Muscle of leg (tissue), 11 donors: ENCODE measurements around the gene AQR. TPM values are rescaled to one million over a fixed set of nuclear protein-coding genes. Genes with fewer than 3 reads are reported as not detected.
"Not testable (repeated sequence)": the region's sequence is repeated elsewhere in the genome, so short reads cannot be mapped to it uniquely, and the experiment has no call there.

Experiments
- DNase-seq: peaks from one replicate; pipeline ENCODE4 v3.0.0; 2013
- H3K27ac ChIP-seq: one replicate; pipeline ENCODE4 v1.5.1; 2013; ENCODE audit warnings: mild to moderate bottlenecking, low read length, control low read depth
- H3K27me3 ChIP-seq: one replicate; pipeline ENCODE4 v1.6.1; 2013; ENCODE audit warnings: low read length; ENCODE audit not compliant: control insufficient read depth, insufficient read depth
- H3K36me3 ChIP-seq: one replicate; pipeline ENCODE4 v1.6.1; 2013; ENCODE audit warnings: low read length; ENCODE audit not compliant: control insufficient read depth, insufficient read depth
- H3K4me1 ChIP-seq: one replicate; pipeline ENCODE4 v1.6.1; 2013; ENCODE audit warnings: low read length; ENCODE audit not compliant: control insufficient read depth, insufficient read depth
- H3K4me3 ChIP-seq: one replicate; pipeline ENCODE4 v1.5.1; 2013; ENCODE audit warnings: low read length, control low read depth
- H3K9me3 ChIP-seq: replicated peaks from 2 replicates; pipeline ENCODE4 v1.6.1; 2013; ENCODE audit warnings: low read depth, low read length; ENCODE audit not compliant: control insufficient read depth
- WGBS: methylation state at CpG from one replicate; pipeline ENCODE4 v1.1.5; 2013; ENCODE audit warnings: missing lambda C conversion rate; ENCODE audit not compliant: insufficient coverage; 5-methylcytosine and 5-hydroxymethylcytosine counted together
- polyA plus RNA-seq, 8 donors: library from polyadenylated mRNA; unstranded; fragments of 120-200 nt; gene quantifications; one replicate each; pipeline versions ENCODE4 v1.2.1 to v1.2.3, GENCODE V29; 2013; ENCODE audit warnings: inconsistent platforms in 1 of 8, low replicate concordance in 1 of 8; ENCODE audit not compliant: insufficient read length in 8 of 8, insufficient read depth in 1 of 8
- total RNA-seq: library from RNA; stranded (reverse); fragments of 120-200 nt; gene quantifications from one replicate; pipeline ENCODE4 v1.2.4, GENCODE V29; 2013

AQR gene
- total and polyA plus RNA-seq, 9 donors: 16.8 to 22.9 (median 19.0) TPM

- H3K27me3 ChIP-seq: no peaks in the 10 kb centered on the region
- no peak overlapping the region for H3K4me3 ChIP-seq
- DNase-seq: peak; percentile 27
- no peak overlapping the region for H3K27ac ChIP-seq
- H3K9me3 ChIP-seq: no peaks in the 10 kb centered on the region
- H3K36me3 ChIP-seq: no peaks in the 10 kb centered on the region
- no CpG with 5 or more reads among the region's 3 CpGs for WGBS
- peaks cover 16% of the 10 kb centered on the region for H3K4me1 ChIP-seq
Measured at GRCh38 chr15:34808016-34808415, 161.5 kb downstream of the AQR start.

GRCh38 chr15:34807241-34807640 is 162.3 kb downstream of the AQR start:
- H3K27me3 ChIP-seq, H3K9me3 ChIP-seq, H3K27ac ChIP-seq, H3K36me3 ChIP-seq, DNase-seq, H3K4me3 ChIP-seq: not testable (repeated sequence)
- WGBS: 87% methylated on average over 5 of the region's 8 CpGs
- peaks cover 13% of the 10 kb centered on the region for H3K4me1 ChIP-seq

- no peaks in the 10 kb centered on the region for H3K36me3 ChIP-seq
- WGBS: no CpG with 5 or more reads among the region's 3 CpGs
- no peak overlapping the region for H3K4me3 ChIP-seq
- no peaks in the 10 kb centered on the region for H3K27me3 ChIP-seq
- no peaks in the 10 kb centered on the region for H3K9me3 ChIP-seq
- no peak overlapping the region for H3K27ac ChIP-seq
- DNase-seq: no peak
- peaks cover 23% of the 10 kb centered on the region for H3K4me1 ChIP-seq
Measured at GRCh38 chr15:34804776-34805175, 164.8 kb downstream of the AQR start.

GRCh38 chr15:34804113-34804512 is 165.4 kb downstream of the AQR start:
- no peaks in the 10 kb centered on the region for H3K9me3 ChIP-seq
- DNase-seq: no peak
- H3K36me3 ChIP-seq: no peaks in the 10 kb centered on the region
- peaks cover 30% of the 10 kb centered on the region for H3K4me1 ChIP-seq
- no peaks in the 10 kb centered on the region for H3K27me3 ChIP-seq
- H3K27ac ChIP-seq: peak overlapping the region; percentile 6
- no peak overlapping the region for H3K4me3 ChIP-seq
- no CpG with 5 or more reads among the region's 2 CpGs for WGBS

GRCh38 chr15:34802803-34803750 is 166.5 kb downstream of the AQR start:
- H3K27me3 ChIP-seq: no peaks in the 10 kb centered on the region
- peak overlapping the region; percentile 22 for H3K27ac ChIP-seq
- H3K4me1 ChIP-seq: peaks cover 37% of the 10 kb centered on the region
- H3K36me3 ChIP-seq: no peaks in the 10 kb centered on the region
- H3K4me3 ChIP-seq: no peak overlapping the region
- no peak for DNase-seq
- no peaks in the 10 kb centered on the region for H3K9me3 ChIP-seq
- 100% methylated on average over 1 of the region's 7 CpGs for WGBS

- Histone ChIP-seq H3K4me3 (no peak overlapping the region), H3K9me3 (no peaks in the 10 kb centered on the region), H3K27me3 (no peaks in the 10 kb centered on the region), H3K36me3 (no peaks in the 10 kb centered on the region), H3K4me1 (peaks cover 43% of the 10 kb centered on the region), H3K27ac (peak overlapping the region; percentile 22)
- DNase-seq: peak; percentile 52
- WGBS: no CpG with 5 or more reads among the region's 1 CpG
Measured at GRCh38 chr15:34802371-34802770, 167.2 kb downstream of the AQR start.

Other genes with a start within 250 kb of the AQR start
- gene GJD2, start 214.7 kb downstream of the AQR start, total RNA-seq: 3.0 TPM
- gene GJD2, start 214.7 kb downstream of the AQR start, polyA plus RNA-seq: 1 to 10 TPM in 7 of 8 donors, under 1 TPM in 1; 0.64 to 9.6 (median 4.3) TPM
- 2,723 TPM for gene ACTC1, start 174.2 kb downstream of the AQR start, total RNA-seq
- 1,000 to 10,000 TPM; 5,708 to 8,533 (median 7,139) TPM for gene ACTC1, start 174.2 kb downstream of the AQR start, polyA plus RNA-seq
- 22.3 TPM for gene ZNF770, start 18.5 kb upstream of the AQR start, total RNA-seq
- 10 to 100 TPM; 14.8 to 26.2 (median 20.8) TPM for gene ZNF770, start 18.5 kb upstream of the AQR start, polyA plus RNA-seq
- gene NANOGP8, start 115.6 kb upstream of the AQR start, total RNA-seq: 0.27 TPM
- gene NANOGP8, start 115.6 kb upstream of the AQR start, polyA plus RNA-seq: under 1 TPM in 1 of 8 donors, not detected in 7; 0.19 TPM